NCI-H2196 (cell line): ENCODE data around the gene VPS4A.
"Not testable (repeated sequence)": the region's sequence is repeated elsewhere in the genome, so short reads cannot be mapped to it uniquely, and the experiment has no call there.

Source experiments
- DNase-seq: peaks from one replicate; lab custom pipeline; 2025; ENCODE audit not compliant: unreplicated experiment; lab: John Stamatoyannopoulos, UW

Gene VPS4A

GRCh38 chr16:69310653-69311532 is at the start of gene VPS4A:
TSS of gene VPS4A (plus strand) at chr16:69311350. CDS start at chr16:69311512, 162 bp downstream.
- peak; percentile 86 for DNase-seq

GRCh38 chr16:69266334-69267063 is 44.7 kb upstream of the VPS4A start:
- no peak for DNase-seq

- DNase-seq: no peak
Observed at GRCh38 chr16:69267633-69268032, 43.5 kb upstream of the VPS4A start.

DNA sequence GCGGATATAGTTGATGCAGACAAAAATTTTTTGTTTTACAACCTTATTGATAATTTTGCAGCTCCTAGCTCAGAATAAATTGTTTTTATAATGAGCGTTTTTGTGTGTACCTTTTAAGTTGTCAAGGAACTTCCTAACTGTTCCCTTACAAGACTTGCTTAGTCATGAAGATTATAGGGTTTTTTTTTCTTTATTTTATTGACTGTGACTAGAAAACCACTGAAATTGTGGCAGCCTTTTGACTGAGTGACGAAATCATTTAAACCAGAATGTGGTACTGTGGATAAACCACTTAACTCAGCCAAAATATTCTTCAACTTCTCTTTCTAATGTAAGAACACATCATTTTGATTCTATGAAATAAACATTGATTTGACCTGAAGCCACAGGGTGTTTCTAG is 40.8 kb upstream of the VPS4A start:
- DNase-seq: no peak

DNA sequence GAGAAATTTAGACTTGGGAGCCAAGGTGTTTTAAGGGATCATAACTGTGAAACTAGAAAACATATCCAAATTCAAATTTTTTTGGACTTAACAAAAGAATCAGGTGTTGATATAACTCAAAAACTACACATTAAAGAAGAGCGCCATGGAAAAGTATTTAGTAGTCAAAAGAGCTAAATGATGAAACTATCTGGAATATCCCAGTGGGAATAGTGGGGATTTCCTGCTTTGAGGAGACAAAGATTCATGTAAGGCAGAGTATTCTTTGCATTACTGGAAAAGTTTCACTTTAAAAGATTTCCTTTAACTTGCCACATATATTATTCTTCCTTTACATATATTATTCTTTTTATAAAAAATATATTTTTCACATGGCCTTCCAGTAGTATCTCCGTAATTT is 40.3 kb upstream of the VPS4A start:
- no peak for DNase-seq

DNA sequence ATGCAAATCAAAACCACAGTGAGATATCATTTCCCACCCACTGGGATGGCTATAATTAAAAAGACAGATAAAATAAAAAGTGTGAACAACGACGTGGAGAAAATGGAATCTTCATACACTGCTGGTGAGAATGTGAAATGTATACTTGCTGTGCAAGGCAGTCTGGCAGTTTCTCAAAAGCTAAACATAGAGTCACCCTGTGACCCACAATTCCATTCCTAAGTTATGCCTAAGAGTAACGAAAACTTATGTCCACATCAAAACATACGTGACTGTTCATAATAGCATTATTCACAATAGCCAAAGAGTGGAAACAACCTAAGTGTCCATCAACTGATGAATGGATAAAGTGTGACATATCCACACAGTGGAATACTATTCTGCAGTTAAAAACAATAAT is 38.1 kb upstream of the VPS4A start:
- no peak for DNase-seq

DNA sequence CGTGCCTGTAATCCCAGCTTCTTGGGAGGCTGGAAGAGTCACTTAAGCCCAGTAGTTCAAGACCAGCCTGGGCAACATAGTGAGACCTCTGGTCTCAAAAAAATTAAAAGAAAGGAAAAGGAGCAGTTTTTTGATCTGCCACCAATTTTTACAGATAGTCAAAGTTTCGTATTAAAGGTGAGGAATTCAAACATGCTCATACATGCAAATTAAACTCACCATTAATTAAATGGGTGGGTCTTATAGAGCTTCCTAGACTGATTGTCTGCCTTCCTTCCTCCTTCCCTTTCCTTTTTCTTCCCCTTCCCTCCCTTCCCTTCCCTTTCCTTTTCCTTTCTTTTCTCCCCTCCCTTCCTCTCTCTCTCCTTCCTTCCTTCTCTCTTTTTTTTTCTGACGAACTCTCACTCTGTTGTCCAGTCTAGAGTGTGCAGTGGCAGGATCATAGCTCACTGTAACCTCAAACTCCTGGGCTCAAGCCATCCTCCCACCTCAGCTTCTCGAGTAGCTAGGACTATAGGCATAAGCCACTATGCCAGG is 36.4 kb upstream of the VPS4A start:
- no peak for DNase-seq

DNA sequence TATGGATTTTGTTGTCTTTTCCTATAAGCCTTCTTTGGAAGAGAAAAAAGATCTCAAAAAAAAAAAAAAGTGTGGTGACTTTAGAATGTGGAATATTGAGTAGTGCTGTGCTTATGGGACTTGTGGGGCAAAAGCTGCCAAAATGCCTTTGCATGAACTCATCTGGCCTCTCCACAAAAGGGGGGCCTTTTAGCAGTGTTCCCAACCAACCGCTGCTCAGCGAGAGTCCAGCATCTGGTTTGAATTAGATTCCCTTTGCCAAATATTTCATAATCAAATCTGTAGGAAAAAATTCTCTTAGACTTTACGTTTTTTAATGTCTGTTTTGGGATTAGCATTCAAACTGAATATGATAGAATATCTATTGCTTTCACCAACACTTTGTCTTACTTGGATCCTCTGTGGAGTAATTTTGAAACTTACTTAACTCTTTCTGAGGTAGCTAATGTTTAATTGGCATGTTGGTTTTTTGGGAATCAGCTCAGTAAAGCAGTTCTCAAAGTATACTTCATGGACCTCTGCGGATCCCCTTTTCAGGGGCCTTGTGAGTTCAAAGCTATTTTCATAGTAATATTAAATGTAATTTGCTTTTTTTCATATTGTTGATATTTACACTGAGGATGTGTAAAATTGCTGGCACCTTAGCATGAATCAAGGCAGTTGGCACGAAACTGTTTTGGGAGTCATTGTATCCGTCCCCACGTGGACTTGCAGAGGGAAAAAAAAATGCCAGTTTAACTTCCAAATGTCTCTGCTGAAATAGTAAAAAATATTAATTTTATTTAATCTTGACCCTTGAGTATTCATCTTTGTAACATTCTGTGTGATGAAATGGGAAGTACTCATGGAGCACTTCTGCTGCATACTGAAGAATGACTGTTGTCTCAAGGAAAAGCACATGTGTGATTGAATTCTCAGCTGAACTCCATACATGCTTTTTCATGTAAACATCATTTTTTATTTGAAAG is 34.7 kb upstream of the VPS4A start:
- DNase-seq: no peak

GRCh38 chr16:69277413-69277812 is 33.7 kb upstream of the VPS4A start:
- DNase-seq: no peak

DNA sequence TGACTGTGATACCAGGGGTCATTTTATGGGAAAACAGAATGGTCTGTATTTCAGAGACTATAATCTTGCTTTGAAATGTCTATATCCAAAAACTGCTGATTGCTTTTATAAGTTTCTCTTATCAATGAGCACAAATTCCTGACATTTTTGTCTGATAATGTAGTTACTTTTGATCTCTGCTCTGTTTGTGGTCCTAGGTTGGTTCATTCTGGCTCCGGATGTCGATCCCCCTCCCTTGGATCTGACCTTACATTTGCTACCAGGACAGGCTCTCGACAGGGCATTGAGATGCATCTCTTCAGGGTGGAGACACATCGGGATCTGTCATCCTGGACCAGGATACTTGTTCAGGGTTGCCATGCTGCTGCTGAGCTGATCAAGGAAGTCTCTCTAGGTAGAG is 27.3 kb upstream of the VPS4A start:
- no peak for DNase-seq

DNA sequence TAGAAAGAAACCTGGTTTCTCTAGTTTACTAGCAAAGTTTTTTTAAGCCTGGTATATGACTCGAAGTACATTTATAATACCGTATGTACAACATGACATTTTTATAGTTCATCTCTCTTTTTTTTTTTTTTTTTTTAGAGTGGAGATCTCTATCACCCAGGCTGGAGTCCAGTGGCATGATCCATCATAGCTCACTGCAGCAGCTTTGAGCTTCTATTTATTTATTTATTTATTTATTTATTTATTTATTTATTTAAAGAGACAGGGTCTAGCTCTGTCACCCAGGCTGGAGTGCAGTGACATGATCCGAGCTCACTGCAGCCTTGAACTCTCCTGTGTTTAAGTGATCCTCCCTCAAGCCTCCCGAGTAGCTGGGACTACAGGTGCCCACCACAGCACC is 25.9 kb upstream of the VPS4A start:
- DNase-seq: no peak

- peak; percentile 47 for DNase-seq
Observed at GRCh38 chr16:69286941-69287713, 24.0 kb upstream of the VPS4A start.

DNA sequence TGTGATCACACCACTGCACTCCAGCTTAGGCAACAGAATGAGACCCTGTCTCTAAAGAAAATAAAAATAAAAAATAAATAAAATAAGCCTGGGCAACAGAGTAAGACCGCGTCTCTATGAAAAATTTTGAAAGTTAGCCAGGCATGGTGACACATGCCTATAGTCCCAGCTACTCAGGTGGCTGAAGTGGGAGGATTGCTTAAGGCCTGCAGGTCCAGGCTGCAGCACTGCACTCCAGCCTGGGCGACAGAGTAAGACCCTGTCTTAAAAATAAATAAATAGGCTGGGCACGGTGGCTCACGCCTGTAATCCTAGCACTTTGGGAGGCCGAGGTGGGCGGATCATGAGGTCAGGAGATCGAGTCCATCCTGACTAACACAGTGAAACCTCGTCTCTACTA is 19.5 kb upstream of the VPS4A start:
- not testable (repeated sequence) for DNase-seq

GRCh38 chr16:69293401-69293800 is 17.7 kb upstream of the VPS4A start:
- no peak for DNase-seq

DNA sequence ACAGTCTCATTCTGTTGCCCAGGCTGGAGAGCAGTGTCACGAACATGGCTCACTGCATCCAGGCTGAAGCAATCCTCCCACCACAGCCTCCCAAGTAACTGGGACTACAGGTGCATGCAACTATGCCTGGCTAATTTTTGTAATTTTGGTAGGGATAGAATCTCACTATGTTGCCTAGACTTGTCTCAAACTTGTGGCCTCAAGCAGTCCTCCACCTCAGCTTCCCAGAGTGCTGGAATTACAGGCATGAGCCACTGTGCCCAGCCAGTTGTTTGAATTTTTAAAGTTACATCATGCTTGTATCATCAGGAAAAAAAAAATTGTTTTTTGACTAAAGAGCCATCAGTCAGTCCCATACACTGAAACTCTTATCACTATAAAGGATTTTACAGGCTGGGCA is 17.1 kb upstream of the VPS4A start:
- no peak for DNase-seq

DNA sequence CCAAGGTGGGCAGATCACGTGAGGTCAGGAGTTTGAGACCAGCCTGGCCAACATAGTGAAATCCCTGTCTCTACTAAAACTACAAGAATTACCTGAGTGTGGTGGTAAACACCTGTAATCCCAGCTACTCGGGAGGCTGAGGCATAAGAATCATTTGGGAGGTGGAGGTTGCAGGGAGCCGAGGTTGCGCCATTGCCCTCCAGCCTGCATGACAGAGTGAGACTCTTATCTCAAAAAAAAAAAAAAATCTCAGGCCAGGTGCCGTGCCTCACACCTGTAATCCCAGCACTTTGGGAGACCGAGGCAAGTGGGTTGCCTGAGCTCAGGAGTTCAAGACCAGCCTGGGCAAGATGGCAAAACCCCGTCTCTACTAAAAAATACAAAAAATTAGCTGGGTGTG is 14.4 kb upstream of the VPS4A start:
- not testable (repeated sequence) for DNase-seq

DNA sequence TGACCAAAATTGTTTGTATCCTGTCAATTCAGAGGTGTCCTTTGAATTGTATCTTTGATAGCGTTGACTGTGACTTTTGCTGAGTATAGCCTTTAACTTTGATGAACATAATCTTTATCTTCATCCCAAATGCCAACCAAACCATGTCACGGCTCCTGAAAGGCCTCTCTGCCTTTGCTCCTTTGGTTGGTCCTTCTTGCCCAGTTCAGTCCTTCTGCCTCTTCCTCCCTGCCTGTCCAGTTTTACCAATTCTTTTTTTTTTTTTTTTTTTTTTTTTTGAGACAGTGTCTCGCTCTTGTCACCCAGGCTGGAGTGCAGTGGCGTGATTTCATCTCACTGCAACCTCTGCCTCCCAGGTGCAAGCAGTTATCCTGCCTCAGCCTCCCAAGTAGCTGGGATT is 12.9 kb upstream of the VPS4A start:
- no peak for DNase-seq

GRCh38 chr16:69301187-69301586 is 10.0 kb upstream of the VPS4A start:
- DNase-seq: no peak

- DNase-seq: no peak
Observed at GRCh38 chr16:69301861-69302260, 9.3 kb upstream of the VPS4A start.

DNA sequence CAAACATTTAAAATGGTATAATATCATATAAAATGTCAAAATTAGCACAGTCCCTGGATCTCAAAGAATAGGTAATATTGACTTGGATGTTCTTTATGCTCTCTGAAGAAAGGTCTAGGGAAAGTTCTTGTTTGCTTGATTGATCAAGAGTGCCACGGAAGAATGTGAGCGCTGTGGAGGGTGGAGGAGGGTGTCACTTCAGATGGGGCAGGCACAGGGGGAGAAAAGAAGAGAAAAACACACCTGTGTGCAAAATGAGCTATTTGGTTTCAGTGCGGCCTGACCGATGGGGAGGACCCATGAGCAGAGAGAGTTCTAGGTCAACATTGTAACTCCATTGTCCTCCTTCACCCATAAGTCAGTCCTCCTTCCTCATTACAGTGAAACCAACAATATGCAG is 8.8 kb upstream of the VPS4A start:
- no peak for DNase-seq
